Anterior cingulate cortex (tissue), 58 donors: ENCODE results near the gene CACNA1D.

Source experiments
- DNase-seq, 58 donors: peaks; one replicate each; lab custom pipeline; 2025; lab: John Stamatoyannopoulos, UW

CACNA1D gene

DNA sequence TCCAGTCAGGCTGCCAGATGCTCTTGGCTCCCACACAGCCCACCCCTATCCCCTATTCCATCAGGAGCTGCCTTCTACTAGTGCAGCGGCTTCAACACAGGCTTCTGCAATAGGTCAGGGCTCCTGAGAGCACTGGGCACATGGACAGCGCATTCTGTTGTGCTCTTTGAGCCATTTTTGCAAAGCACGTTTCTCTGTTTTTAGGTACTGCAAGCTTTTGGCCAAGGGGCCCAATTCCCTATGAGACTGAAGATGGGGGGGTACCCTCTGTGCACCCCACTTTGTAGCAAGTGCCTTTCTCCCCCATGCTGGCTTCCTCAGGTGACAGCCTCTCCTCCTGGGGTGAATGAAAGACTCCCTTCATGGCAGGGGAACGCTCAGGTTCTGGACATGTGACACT is 320.7 kb downstream of the CACNA1D start:
- DNase-seq, result no peak

DNA sequence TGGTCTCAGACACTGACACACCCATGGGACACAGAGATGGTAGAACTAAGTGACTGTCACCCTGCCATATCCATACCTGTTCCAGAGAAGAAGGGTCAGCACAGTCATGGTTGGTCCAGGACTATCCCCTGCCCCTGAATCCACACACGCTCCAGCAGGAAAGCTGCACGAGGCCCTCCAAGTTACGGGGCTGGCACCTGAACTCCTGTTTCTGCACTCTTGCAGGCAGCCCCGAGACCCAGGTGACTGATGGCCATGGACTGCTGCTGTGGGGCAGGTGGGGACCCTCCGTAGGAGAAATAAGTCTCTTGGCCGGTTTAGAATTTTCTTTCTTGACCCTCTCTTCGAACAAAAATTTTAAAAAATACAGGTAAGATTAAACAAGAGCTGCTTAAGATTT is 321.2 kb downstream of the CACNA1D start:
- no peak for DNase-seq

DNA sequence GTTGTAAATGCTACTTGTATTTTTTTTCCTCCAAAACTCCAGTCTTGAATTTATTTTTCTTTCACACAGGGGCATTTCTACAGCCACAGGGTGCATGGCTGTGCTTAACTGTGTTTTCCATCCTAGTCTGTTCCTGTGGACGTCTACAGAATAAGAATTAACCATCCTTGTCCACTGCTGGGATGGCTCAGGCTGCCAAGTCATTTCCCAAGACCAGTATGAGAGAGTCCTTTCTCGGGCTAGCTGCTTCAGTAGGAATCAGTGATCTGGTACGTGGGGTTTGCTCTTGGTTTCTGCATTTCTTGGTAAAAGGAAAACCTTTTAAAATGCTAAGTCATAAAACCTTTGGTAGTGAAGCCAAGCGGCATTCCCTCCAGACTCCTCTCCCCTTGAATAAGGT is 322.0 kb downstream of the CACNA1D start:
- peak in 21 of 58 donors; percentile 16 to 63 (median 39) for DNase-seq

DNA sequence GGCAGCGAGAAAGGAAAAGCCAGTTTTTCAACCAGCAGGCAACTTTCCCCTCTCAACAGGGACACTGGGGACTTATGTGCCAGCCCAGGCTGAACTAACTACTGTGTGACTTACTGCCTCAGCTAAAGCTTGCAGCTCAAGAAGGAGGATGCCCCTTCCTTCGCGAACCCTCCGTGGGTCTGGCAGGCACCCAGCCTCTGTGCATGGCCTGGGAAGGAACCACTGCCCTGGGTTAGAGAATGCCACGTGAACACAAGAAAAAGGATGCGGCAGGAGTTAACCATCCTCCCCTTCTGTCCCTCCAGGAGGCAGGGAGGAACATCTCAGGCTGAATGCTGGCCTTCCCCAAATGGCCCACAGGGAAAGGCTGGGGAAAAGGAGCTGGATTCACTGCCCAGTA is 322.8 kb downstream of the CACNA1D start:
- no peak for DNase-seq

DNA sequence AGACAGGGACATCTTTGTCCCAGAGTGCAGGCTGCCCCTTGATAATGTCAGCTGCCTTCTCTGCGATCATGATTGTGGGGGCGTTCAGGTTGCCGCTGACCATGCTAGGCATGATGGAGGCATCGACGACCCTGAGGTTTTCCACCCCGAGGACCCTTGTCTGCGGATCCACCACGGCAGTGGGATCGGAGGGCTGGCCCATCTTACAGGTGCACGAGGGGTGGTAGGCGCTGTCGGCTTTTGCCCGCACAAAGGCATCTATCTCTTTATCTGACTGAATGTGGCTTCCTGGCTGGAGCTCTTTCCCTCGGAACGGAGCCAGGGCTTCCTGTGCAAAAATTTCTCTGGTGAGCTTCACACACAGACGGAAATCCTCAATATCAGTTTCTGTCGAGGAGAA is 323.4 kb downstream of the CACNA1D start:
- DNase-seq, result no peak

DNA sequence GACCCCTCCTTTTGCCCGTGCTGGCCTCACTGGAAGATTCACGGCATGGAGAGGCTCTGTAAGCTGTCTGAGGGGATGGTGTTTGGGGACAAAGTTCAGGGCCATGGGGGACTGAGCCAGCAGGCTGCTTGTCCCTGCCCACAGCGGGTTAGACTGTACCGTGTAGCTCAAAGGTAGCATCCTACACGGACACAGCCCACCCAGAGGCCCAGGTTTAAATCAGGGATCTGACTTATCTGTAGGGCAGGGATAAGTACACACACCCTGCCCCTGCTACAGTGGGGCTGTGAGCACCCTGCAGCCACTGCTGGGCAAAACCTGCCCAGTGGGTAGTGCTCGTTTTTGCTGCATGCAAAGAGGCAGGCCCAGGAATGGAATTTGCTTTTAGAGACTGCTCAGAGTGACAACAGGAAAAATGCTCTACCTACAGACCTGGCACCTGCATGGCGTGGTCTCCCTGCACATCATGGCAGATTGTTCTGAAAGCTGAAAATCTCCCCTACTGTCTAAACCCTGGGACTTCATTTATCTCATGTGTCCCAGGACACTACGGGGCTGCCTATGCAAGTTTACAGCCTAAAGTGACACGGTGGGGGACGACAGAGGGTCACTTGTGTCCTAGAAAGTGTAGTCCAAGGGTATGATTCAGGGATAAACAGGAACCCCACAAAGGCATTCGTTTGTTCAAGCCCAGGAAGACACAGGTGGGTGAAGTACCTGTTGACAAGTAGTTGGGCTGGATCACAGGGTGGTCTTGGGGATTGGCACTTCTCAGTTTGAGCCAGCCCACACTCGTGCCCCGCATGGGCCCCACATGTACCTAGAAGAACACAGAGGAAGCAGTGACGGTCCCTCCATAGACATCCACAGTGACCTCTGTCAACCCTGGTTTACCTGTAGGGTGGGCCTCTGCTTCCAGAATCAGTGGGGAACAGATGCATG is 324.1 kb downstream of the CACNA1D start:
- DNase-seq, result no peak

DNA sequence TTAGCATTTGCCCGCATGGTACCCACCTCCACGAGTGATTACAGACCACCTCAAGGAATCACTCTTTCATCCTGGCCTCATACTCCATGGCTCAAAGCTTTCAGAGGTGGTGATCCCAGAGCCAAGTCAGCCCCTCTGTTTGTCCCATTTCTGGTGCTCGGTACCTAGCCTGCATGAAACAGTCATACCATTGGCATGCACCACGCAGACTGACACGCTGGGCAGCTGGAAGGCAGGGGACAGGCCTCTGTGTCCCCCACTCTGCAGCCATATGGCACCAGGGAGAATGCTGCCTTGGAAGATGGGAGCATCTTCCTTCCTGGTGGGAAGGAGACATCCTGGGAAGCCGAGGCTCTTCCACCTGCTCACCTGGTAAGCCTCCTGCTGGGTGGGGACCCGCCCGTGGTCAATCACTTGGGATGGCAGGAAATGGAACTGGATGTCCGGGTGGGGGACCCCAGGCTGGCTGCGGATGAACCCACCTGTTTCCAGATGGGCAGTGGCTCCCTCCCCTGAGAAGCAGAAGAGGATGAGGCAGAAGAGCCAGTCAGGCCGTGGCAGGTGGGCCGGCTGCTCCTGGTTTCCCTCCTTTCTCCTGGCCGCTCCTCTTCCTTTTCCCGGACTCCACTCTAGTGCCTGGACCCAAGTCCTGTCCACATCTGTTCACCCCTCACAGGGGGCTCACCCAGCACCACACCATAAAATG is 324.9 kb downstream of the CACNA1D start:
- no peak for DNase-seq

DNA sequence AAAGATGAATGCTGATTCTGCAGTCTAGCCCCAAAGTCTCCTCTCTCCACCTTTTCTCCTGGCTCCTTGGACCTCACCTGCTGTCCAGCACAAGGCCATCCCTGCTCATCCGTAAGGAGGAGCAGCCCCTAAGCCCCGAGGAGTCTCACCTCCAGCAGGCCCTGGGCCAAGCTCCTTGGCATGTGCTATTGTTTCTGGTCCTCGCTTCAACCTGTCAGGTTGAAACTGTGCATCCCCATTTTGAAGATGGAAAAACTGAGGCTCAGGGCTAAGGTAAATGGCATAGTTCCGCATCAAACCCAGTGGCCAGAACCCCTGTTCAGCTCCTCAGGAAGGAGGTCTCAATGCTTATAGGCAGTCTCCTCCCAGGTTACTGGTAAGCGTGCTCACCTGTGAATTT is 325.7 kb downstream of the CACNA1D start:
- DNase-seq, result no peak

DNA sequence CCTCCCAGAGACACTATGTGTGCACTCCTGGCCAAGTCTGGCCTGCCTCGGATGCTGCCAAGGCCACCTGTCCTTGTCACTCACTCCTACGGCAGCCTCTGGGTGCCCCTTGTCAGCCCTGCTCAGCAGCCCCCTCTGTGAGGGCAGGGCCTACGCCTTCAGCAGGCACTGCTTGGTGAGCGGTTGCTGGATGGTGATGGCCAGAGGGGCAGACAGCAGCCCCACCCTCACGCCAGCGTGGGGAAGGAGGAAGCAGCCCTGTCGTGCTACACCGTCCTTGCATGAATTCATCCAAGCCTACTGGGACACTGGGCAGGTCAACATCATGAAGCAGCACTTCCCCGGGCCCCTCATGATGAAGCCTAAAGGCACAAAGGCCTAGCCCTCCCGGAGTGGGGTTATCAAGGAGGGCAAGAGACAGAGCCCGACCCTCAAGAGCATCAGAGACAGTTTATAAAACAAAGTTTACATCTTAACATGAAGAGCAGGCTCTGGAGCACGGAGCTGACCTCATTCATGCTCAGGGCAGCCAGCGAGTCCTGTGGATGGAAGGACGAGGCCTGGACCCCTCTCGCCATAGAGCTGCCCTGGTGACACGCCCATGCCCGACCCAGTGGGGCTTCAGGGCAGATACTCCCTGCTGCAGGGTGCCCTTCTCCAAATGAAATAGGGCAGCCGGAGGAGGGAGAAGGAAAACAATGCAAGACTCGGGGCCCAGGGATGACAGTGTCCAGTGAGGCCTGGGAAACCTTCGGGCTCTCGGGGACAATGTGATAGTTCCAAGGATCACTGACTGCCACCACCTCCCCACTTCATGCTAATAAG is 326.6 kb downstream of the CACNA1D start:
- no peak for DNase-seq

DNA sequence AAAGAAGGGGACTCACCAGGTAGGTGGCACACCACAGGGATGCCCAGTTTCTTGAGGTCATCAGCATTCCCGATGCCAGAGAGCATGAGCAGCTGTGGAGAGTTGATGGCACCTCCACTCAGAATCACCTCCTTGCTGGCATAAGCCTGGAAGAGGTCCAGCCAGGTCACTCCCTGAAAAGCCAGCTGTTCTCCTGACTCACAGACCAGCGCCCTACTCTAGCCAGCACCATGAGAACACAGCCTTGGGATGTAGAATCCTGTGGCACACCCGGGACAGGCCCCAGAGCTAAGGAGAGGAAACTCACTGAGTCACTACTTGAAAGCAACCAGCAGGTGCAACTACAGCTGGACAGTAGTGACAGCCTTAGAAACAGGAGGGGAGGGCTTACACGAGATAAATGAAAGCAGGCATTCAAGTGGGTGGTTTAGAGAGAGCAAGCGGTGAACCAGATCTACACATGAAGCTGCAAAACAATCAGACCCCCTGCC is 327.3 kb downstream of the CACNA1D start:
- DNase-seq, result no peak

DNA sequence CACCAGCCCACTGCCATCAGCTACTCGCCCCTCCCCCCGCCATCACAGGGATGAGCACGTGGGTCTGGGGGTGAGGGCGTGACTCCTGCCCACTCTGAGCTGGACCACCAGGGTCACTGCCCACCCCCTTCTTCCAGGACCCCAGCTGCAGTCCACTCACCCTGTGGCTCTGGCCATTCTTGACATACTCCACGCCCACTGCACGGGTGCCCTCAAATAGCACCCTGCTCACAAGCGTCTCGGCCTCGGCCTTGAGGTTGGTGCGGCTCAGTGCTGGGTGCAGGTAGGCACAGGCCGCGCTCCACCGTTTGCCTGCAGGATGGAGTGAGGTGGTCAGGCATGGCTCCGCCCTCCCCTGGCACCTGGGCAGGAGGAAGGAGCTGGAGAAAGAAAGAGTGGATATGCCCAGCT is 327.9 kb downstream of the CACNA1D start:
- DNase-seq, result no peak

DNA sequence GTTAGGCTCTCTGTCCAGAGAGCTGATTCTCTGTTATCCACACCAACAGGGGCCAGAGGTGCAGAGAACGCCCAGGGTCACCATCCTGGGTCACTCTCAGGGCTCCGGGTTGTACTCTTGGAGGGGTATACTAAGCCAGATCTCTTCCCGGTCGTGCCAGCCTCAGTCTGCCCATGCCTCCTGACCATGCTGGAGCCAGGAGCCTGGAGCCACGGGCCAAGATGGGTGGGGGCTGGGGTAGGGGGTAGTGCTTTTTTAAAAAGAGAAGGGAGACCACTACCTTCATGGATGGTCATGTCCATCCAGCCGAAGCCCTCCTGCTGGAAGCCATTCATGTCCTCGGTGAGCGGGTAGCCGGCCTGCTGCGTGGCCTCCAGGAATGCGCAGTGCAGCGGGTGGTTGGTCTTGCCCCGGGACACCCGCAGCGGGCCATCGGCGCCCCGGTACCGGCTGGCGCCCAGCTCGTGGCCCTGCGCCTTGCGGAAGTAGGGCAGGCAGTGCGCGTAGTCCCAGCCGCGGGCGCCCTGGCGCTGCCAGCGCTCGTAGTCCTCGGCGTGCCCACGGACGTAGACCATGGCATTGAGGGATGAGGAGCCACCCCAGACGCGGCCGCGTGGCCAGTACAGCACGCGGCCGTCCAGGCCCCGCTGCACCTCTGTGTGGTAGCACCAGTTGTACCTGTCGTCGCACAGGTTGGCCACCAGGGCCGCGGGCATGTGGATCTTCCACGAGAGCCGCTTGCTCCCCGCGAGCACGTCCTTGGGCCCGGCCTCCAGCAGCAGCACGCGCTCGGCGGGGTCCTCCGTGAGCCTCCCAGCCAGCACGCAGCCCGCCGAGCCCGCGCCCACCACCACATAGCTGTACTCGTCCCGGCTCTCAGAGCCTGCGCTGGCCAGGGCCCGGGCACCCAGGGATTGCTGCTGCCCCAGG is 328.9 kb downstream of the CACNA1D start:
- no peak for DNase-seq

DNA sequence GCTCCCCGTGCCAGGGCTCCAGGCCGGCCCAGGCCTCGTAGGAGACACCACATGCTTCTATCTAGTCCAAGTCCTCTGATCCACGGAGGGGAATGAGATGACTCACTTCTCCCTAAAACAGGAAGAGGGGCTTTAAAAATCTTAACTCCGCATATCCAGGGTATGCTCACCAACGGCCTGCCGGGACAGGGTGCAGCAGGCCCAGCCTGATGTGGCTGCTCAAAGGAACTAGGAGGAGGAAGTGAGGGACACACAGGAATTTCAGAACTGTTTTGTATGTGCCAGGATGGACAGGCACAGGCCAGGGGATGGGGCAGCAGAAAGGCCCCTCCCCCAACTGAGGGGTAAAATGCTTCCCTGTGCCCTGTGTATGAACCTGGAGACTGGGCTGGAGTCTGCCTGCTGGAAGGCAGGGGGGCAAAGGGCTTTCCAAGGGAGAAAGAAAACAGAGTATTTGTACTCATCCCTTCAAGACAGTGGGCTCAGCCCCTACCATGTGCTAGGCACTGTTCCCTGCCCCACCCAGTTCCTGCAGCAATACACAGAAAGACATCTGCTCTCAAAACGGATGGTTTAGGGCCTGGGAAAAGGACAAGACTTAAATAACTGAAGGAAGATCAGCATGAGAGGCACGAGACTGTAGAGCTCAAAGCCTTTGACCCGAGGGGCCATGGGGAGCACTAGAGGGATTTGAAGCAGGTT is 329.7 kb downstream of the CACNA1D start:
- DNase-seq, result no peak

DNA sequence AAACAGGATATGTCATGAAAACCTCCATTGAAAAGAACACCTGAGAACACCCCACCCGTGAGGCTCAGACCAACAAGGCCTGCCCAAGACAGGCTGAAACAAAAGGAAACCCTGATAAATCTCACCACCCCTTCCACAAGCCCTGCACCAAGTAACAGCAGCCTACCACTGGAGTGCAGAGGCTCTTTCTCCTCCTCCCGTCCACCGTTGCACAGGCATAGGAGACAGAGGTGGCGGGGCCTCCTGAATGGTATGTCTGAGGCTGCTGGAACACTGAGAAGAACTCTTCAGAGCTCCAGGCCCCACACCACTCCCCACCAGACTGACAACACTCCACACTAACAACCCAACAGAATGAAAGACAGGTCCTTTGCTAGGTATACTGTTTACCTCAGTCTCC is 330.4 kb downstream of the CACNA1D start:
- DNase-seq, result no peak

DNA sequence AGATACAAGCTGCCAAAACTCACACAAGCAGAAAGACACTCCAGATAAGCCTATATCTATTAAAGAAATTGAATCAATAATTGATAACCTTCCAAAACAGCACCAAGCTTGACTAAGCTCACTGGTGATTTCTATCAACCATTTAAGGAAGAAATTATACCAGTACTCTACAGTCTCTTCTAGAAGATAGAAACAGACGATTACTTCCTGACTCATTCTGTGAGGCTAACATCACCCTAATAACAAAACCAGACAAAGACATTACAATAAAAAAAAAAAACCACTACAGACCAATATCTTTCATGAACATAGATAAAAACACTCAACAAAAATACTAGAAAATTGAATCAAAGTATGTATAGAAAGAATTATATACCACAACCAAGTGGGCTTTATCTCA is 331.6 kb downstream of the CACNA1D start:
- DNase-seq, result no peak

DNA sequence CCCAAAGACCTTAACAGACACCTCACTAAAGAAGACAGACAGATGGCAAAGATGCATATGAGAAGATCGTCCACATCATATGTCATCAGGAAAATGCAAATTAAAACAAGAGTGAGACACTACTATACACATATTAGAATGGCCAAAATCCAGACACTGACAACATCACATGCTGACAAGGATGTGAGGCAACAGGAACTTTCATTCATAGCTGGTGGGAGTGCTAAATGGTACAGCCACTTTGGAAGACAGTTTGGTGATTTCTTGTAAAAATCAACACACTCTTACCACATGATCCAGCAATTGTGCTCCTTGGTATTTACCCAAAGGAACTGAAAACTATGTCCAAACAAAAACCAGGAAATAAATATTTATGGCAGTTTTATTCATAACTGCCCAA is 334.2 kb downstream of the CACNA1D start:
- no peak for DNase-seq

DNA sequence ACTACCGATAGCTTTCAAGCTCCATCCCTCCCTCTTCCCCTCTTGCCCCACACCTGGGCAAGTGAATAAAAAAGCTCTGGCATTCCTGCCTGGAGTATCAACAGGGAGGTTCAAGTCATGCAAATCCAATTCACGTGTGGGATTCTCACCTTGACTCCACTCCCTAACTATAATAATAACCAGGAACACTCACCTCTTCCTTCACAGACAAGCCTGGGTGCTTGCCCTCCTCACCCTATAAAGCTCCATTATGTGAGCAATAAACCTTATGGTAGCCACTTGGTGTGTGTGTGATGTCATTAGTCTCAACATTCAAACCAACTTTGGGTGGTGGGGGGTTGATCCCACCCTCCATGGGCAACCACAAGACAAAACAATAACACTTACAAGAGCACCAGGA is 335.2 kb downstream of the CACNA1D start:
- no peak for DNase-seq

DNA sequence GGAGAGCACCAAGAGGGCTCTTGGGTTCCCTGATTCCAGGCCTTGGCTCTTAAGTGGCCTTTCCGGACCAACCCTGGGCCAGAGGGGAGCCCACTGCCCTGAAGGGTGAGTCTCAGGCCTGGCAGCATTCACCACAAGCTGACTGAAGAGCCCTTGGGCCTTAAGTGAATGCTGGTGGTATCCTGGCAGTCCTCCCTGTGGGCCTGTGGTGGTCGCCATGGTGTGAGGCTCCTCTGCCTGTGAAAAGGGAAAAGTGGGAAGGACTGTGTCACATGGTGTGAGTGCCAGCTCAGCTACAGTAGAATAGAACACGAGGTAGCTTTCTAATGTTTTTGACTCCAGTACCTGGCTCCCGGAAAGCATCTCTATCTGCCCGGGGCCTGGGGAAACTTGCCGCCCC is 336.5 kb downstream of the CACNA1D start:
- DNase-seq, result no peak

DNA sequence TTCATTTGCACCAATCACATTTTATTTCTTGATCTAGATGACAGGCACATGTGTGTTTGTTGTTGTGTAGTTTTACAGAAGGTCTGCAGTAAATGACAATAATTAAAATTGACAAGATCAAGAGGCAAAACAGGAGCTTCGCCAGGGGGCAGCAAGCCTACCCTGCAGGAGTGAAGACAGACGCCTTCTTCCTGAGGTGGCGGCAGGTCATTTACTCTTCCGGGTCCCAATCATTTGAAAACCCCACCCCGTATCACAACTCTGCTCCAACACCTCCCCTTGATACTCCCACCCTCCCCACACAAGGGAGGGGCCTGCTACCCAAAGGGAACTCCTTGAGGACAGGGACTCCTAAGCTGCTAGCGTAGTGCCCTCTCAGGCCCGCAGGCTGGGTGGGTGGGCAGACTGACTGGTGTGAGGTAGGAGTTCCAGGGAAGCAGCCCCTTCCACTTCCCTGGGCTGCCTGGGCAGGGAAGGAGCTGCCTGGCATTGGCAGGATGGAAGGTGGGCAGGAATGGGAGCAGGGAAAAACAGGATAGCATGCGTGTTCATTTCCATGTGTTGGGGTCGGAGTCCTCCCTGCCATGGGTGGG is 338.7 kb downstream of the CACNA1D start:
- DNase-seq, result no peak
